ENCODE measurements around the gene PROZ.

DNA sequence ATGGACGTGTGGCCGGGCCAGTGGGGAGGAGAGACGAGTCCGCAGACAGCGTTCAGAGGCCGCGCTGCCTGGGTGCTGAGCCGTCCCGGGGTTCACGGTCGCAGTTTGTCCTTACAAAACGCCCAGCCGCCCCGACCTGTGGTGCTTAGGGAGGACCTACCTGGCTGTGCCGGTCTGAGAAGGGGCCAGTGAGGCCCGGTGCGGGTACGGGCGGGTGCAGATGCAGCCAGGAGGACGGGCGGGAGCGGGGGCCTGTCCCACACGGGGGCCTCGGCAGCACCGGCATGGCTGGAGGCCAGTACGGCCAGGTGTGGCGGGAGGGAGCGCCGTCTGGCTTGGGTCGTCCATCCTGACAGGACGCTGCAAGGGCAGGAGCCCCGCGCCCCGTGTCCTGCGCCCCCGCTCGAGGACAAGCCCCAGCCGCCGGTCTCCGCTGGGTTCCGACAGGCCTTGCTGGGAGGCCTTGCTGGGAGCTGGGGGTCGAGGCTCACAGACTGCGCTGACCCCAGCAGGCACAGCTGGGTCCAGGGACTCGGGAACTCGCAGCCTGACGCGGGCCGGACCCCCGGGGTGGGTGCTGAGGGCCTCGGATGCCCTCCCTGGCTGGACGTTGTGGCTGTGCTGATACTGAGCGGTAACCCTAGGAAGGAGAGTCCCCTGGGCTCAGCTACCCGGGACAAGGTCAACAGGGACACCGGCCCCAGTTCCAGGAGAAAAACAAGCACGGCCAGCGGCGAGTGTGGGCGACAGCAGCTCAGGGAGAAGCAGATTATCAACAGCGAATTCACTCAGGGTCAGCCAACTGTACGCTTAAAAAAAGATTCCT lies 5.3 kb upstream of the PROZ start:
- TF ChIP-seq BHLHE40 (IDR thresholded peaks at IDR 0.05; ENCODE audit: low read depth, low read length) (no peak), HOXA7 (CRISPR knock-in tag; IDR thresholded peaks at IDR 0.05) (no peak), CEBPB (IDR thresholded peaks at IDR 0.05) (no peak), EP300 (IDR thresholded peaks at IDR 0.05) (no peak), HEYL (CRISPR knock-in tag; IDR thresholded peaks at IDR 0.05) (no peak), CHD2 (IDR thresholded peaks at IDR 0.05; ENCODE audit: low read length, partially characterized antibody) (no peak), RFX5 (IDR thresholded peaks at IDR 0.05) (no peak), POLR2A (IDR thresholded peaks at IDR 0.05; ENCODE audit: low read length) (no peak)
- TF ChIP-seq, protein P1, sequence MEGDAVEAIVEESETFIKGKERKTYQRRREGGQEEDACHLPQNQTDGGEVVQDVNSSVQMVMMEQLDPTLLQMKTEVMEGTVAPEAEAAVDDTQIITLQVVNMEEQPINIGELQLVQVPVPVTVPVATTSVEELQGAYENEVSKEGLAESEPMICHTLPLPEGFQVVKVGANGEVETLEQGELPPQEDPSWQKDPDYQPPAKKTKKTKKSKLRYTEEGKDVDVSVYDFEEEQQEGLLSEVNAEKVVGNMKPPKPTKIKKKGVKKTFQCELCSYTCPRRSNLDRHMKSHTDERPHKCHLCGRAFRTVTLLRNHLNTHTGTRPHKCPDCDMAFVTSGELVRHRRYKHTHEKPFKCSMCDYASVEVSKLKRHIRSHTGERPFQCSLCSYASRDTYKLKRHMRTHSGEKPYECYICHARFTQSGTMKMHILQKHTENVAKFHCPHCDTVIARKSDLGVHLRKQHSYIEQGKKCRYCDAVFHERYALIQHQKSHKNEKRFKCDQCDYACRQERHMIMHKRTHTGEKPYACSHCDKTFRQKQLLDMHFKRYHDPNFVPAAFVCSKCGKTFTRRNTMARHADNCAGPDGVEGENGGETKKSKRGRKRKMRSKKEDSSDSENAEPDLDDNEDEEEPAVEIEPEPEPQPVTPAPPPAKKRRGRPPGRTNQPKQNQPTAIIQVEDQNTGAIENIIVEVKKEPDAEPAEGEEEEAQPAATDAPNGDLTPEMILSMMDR (IDR thresholded peaks at IDR 0.05): no peak
- TF ChIP-seq, protein P2, sequence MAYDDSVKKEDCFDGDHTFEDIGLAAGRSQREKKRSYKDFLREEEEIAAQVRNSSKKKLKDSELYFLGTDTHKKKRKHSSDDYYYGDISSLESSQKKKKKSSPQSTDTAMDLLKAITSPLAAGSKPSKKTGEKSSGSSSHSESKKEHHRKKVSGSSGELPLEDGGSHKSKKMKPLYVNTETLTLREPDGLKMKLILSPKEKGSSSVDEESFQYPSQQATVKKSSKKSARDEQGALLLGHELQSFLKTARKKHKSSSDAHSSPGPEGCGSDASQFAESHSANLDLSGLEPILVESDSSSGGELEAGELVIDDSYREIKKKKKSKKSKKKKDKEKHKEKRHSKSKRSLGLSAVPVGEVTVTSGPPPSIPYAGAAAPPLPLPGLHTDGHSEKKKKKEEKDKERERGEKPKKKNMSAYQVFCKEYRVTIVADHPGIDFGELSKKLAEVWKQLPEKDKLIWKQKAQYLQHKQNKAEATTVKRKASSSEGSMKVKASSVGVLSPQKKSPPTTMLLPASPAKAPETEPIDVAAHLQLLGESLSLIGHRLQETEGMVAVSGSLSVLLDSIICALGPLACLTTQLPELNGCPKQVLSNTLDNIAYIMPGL (CRISPR knock-in tag; IDR thresholded peaks at IDR 0.05; ENCODE audit: borderline replicate concordance): no peak
- TF ChIP-seq, protein P3, sequence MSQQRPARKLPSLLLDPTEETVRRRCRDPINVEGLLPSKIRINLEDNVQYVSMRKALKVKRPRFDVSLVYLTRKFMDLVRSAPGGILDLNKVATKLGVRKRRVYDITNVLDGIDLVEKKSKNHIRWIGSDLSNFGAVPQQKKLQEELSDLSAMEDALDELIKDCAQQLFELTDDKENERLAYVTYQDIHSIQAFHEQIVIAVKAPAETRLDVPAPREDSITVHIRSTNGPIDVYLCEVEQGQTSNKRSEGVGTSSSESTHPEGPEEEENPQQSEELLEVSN (IDR thresholded peaks at IDR 0.05; ENCODE audit: borderline replicate concordance, low read depth): no peak
- TF ChIP-seq, protein P4, sequence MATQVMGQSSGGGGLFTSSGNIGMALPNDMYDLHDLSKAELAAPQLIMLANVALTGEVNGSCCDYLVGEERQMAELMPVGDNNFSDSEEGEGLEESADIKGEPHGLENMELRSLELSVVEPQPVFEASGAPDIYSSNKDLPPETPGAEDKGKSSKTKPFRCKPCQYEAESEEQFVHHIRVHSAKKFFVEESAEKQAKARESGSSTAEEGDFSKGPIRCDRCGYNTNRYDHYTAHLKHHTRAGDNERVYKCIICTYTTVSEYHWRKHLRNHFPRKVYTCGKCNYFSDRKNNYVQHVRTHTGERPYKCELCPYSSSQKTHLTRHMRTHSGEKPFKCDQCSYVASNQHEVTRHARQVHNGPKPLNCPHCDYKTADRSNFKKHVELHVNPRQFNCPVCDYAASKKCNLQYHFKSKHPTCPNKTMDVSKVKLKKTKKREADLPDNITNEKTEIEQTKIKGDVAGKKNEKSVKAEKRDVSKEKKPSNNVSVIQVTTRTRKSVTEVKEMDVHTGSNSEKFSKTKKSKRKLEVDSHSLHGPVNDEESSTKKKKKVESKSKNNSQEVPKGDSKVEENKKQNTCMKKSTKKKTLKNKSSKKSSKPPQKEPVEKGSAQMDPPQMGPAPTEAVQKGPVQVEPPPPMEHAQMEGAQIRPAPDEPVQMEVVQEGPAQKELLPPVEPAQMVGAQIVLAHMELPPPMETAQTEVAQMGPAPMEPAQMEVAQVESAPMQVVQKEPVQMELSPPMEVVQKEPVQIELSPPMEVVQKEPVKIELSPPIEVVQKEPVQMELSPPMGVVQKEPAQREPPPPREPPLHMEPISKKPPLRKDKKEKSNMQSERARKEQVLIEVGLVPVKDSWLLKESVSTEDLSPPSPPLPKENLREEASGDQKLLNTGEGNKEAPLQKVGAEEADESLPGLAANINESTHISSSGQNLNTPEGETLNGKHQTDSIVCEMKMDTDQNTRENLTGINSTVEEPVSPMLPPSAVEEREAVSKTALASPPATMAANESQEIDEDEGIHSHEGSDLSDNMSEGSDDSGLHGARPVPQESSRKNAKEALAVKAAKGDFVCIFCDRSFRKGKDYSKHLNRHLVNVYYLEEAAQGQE (IDR thresholded peaks at IDR 0.05): no peak
- TF ChIP-seq, protein P5, sequence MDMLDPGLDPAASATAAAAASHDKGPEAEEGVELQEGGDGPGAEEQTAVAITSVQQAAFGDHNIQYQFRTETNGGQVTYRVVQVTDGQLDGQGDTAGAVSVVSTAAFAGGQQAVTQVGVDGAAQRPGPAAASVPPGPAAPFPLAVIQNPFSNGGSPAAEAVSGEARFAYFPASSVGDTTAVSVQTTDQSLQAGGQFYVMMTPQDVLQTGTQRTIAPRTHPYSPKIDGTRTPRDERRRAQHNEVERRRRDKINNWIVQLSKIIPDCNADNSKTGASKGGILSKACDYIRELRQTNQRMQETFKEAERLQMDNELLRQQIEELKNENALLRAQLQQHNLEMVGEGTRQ (IDR thresholded peaks at IDR 0.05): no peak
